ENCODE measurements around the gene WBP1L. TPM values are rescaled to one million over a fixed set of nuclear protein-coding genes. Genes with fewer than 3 reads are reported as not detected.

WBP1L gene
- total and polyA plus RNA-seq, 8 donors: 15.1 to 140 (median 30.5) TPM

DNA sequence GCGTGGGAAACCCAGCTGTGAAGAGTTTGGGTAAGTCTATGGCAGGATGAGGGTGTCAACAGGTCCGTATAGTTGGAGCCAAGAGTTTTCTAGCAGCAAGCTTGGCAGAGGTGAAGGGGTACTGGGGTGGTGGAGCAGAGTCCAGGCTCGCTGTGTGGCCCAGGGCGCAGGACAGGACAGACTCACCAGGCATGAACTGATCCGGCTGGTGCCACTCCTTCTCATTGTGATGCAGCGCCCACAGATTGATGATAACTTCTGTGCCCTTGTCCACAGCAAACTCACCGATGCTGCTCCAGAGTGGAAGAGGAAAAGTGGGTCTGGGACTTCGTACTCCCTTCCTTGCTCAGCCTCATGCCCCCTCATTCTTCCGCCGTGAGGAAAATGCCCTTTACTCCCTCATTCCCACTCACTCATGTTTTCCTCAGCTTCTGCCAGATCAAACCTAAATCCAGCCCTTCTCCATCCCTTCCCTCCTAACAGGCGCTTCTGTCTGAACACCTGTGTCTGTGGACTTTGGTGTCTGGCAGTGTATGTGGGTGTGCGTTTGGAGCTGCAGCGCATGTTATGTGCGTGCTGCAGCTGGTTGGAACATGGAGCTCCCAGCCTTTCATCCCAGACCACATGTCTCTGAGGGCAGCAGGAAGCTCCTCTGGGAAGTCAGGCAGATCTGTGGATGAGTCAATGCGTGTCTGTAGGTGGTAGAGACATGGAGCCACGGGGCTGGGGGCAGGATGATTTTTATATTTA lies 87.7 kb downstream of the WBP1L start:
- Histone ChIP-seq H3K9me3 (no peaks in the 10 kb centered on the region), H3K4me1 (peaks cover 0 to 13% (median 3%) of the 10 kb centered on the region in 4 donors), H3K4me3 (no peak overlapping the region), H3K27ac (no peak overlapping the region), H3K27me3 (no peaks in the 10 kb centered on the region), H3K36me3 (no peaks in the 10 kb centered on the region)
- WGBS, 5 donors: 59 to 76% (median 66%) methylated on average over 16 of the region's 16 CpGs
- intact Hi-C loops (cut with DNase I; ENCODE audit: low total_unique reads): loop anchor here (10.0 kb wide), 1 partner anchor 243 kb away; no protein-coding TSS in a partner anchor
- DNase-seq: no peak
- no peak for TF ChIP-seq POLR2AphosphoS5 (IDR thresholded peaks at IDR 0.05)

DNA sequence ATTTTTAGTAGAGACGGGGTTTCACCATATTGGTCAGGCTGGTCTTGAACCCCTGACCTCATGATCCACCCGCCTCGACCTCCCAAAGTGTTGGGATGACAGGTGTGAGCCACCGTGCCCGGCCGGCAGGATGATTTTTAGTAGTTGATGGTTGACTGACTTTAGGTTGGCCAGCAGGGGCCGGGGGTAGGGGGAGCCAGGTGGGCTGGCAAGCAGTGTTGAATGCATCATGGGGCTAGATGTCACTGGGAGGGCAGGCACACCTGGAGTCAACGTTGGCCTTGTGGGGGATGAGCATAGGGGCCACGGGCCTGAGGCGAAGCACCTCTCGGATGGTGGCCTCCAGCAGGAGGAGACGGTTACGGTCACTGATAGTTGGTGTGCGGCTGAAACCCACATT lies 88.5 kb downstream of the WBP1L start:
- Histone ChIP-seq H3K27ac (no peak overlapping the region), H3K36me3 (no peaks in the 10 kb centered on the region), H3K4me1 (peaks cover 0 to 13% (median 4%) of the 10 kb centered on the region in 4 donors), H3K4me3 (no peak overlapping the region), H3K9me3 (no peaks in the 10 kb centered on the region), H3K27me3 (no peaks in the 10 kb centered on the region)
- WGBS, 5 donors: 81 to 91% (median 88%) methylated on average over 14 of the region's 14 CpGs
- DNase-seq: no peak
- intact Hi-C loops (cut with DNase I; ENCODE audit: low total_unique reads): loop anchor here (10.0 kb wide), 1 partner anchor 243 kb away; no protein-coding TSS in a partner anchor
- TF ChIP-seq EP300 (IDR thresholded peaks at IDR 0.05) (no peak), POLR2AphosphoS5 (IDR thresholded peaks at IDR 0.05) (no peak), POLR2A (IDR thresholded peaks at IDR 0.05) (no peak)

DNA sequence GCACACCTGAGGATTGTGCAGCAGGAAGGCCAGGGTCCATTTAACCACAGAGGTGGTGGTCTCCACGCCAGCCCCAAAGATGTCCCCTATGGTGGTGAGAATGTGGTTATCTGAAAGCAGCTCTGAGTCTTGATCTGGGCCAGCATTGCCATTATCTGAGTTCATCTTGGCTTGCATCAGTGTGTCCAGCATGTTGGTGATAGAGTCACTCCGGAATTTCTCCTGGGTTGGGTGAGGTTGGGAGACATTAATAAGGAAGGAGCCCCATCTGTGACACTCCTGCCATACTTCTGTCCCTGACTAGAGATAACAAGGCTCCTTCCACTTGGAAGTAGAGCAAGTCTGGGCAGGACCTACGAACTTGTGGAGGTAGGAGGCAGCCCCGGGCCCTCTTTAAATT lies 89.2 kb downstream of the WBP1L start:
- 75 to 91% (median 83%) methylated on average over 4 of the region's 4 CpGs for WGBS, 5 donors
- TF ChIP-seq POLR2A (IDR thresholded peaks at IDR 0.05) (no peak), EP300 (IDR thresholded peaks at IDR 0.05) (no peak), POLR2AphosphoS5 (IDR thresholded peaks at IDR 0.05) (no peak)
- TF ChIP-seq, protein P1, sequence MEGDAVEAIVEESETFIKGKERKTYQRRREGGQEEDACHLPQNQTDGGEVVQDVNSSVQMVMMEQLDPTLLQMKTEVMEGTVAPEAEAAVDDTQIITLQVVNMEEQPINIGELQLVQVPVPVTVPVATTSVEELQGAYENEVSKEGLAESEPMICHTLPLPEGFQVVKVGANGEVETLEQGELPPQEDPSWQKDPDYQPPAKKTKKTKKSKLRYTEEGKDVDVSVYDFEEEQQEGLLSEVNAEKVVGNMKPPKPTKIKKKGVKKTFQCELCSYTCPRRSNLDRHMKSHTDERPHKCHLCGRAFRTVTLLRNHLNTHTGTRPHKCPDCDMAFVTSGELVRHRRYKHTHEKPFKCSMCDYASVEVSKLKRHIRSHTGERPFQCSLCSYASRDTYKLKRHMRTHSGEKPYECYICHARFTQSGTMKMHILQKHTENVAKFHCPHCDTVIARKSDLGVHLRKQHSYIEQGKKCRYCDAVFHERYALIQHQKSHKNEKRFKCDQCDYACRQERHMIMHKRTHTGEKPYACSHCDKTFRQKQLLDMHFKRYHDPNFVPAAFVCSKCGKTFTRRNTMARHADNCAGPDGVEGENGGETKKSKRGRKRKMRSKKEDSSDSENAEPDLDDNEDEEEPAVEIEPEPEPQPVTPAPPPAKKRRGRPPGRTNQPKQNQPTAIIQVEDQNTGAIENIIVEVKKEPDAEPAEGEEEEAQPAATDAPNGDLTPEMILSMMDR (IDR thresholded peaks at IDR 0.05): no peak
- H3K4me3 ChIP-seq: no peak overlapping the region
- no peak for DNase-seq
- no peaks in the 10 kb centered on the region for H3K36me3 ChIP-seq
- intact Hi-C loops (cut with DNase I; ENCODE audit: low total_unique reads): loop anchor here (10.0 kb wide), 1 partner anchor 242 kb away; no protein-coding TSS in a partner anchor
- H3K27me3 ChIP-seq: no peaks in the 10 kb centered on the region
- H3K27ac ChIP-seq: no peak overlapping the region
- H3K4me1 ChIP-seq: peaks cover 0 to 13% (median 6%) of the 10 kb centered on the region in 4 donors
- H3K9me3 ChIP-seq: peaks cover 0 to 7% (median 2%) of the 10 kb centered on the region in 4 donors

DNA sequence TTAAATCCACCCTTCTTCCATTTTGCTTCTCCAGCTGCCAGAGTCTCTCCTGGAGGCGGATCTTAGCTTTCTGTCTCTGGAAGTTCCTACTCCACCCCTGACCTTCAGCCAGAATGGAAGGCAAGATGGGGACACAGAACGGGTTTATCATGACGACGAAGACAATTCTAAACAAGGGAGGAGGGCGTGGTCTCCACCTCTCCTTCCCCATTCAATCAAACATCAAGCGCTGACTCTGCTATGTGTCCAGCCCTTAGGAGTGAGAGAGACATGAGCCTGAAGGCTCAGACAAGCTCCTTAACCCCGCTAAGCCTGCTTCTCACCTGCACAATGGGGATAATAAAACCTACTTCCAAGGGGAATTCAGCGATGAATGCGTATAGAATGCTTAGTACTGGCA lies 90.4 kb downstream of the WBP1L start:
- WGBS, 5 donors: 46 to 60% (median 50%) methylated on average over 9 of the region's 9 CpGs
- no peak for TF ChIP-seq POLR2AphosphoS5 (IDR thresholded peaks at IDR 0.05)
- TF ChIP-seq, protein P1 (IDR thresholded peaks at IDR 0.05): no peak
- TF ChIP-seq POLR2A (IDR thresholded peaks at IDR 0.05): no peak
- TF ChIP-seq EP300 (IDR thresholded peaks at IDR 0.05): no peak
- intact Hi-C loops (cut with DNase I; ENCODE audit: low total_unique reads): loop anchor here (10.0 kb wide), 1 partner anchor 241 kb away; no protein-coding TSS in a partner anchor
- Histone ChIP-seq H3K27me3 (no peaks in the 10 kb centered on the region), H3K9me3 (peaks cover 4 to 14% (median 9%) of the 10 kb centered on the region in 4 donors), H3K4me1 (peaks cover 0 to 13% (median 6%) of the 10 kb centered on the region in 4 donors), H3K36me3 (no peaks in the 10 kb centered on the region), H3K4me3 (no peak overlapping the region), H3K27ac (no peak overlapping the region)
- no peak for DNase-seq

DNA sequence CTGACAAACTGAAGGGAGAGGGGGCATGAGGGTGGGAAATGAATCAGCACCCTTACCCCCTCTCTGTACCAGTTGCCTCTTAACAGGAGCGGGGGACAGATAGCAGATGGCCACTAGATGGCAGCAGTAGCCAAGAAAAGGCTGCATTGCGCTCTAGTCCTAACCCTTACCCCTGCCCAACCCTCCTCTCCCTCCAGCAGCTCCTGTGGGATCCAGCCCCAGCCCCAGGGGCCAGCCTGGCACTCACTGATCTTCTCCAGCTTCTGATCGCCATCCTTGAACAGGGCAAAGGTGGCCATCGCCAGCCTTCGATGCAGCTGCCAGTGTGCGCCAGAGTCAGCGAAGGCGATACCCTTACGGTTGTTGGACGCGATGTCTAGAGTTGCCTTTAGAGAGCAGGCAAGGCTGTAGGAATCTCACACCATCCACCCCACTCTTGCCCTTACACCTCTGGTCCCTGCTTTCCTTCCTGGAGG lies 91.3 kb downstream of the WBP1L start:
- WGBS, 5 donors: 61 to 84% (median 66%) methylated on average over 9 to 11 of the region's 11 CpGs
- DNase-seq: peak; percentile 82 to 92
- Histone ChIP-seq H3K36me3 (no peaks in the 10 kb centered on the region), H3K27ac (no peak overlapping the region), H3K27me3 (no peaks in the 10 kb centered on the region), H3K9me3 (peaks cover 4 to 14% (median 9%) of the 10 kb centered on the region in 4 donors), H3K4me1 (peaks cover 0 to 13% (median 6%) of the 10 kb centered on the region in 4 donors), H3K4me3 (no peak overlapping the region)
- intact Hi-C loops (cut with DNase I; ENCODE audit: low total_unique reads): loop anchor here (5.0 to 10.0 kb wide), 2 partner anchors 67 to 240 kb away; no protein-coding TSS in a partner anchor
- TF ChIP-seq, protein P1 (IDR thresholded peaks at IDR 0.05): peak in 5 of 7 experiments; percentile 74 to 89 (median 78)
- TF ChIP-seq POLR2AphosphoS5 (IDR thresholded peaks at IDR 0.05): peak in 1 of 3 donors; percentile 28
- no peak for TF ChIP-seq EP300 (IDR thresholded peaks at IDR 0.05)

Measured in stomach (tissue), 9 donors.